Subcutaneous preadipocyte (primary cell): ENCODE measurements around the gene SPIN2B. TPM values are rescaled to one million over a fixed set of nuclear protein-coding genes. Genes with fewer than 3 reads are reported as not detected.

Source experiments
- total RNA-seq: library from RNA; depleted of rRNA; stranded (reverse); fragments of >200 nt; gene quantifications from 2 replicates; pipeline ENCODE4 v1.2.3, GENCODE V29; 2012

The SPIN2B gene
- 9.6 and 10.3 TPM in 2 replicates for total RNA-seq

DNA sequence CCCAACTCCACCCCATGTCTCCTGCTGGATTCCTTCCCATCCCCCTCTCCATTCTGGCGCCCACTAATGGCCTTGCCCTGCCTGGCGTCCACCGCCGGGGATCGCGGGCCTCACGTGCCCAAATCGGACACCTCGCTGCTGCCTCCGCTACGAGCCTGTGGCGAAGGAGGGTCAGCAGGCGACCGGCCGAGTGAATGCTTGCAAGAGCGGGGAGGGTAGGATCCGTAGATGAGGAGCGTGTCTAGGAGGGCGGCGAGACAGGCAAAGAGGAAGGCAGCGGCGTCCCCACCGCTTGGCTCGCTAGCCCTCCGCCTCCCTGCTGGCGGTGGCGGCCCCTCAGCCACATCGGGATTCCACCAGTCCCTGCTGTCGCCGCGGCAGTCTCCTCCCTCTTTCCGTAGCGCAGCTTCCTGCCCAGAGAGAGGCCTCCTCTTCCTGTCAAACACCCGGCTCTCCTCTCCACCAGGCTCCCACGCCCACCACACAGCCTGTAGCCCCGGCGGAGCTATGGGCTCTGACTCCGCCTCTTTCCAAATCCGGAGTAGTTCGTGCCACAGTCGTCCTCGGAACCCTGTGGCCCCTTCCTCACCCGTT is at the start of gene SPIN2B:
TSS of gene SPIN2B (minus strand) at position 387 of the 594 bp plus-strand sequence.

DNA sequence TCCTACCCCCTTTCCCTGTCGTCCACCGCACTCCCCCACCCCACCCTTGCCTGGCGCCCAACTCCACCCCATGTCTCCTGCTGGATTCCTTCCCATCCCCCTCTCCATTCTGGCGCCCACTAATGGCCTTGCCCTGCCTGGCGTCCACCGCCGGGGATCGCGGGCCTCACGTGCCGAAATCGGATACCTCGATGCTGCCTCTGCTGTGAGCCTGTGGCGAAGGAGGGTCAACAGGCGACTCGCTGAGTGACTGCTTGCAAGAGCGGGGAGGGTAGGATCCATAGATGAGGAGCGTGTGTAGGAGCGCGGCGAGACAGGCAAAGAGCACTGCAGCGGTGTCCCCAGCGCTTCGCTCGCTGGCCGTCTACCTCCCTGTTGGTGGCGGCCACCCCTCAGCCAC is 15.7 kb upstream of the SPIN2B start, which contains the start of gene SPIN2A:
TSS of gene SPIN2A (minus strand) at position 325 of the 400 bp plus-strand sequence. CDS start 800 bp downstream, outside the sequence.

Other genes starting within 250 kb of the SPIN2B start
- 5.7 and 8.5 TPM in 2 replicates for gene SPIN3, start 126.0 kb downstream of the SPIN2B start, total RNA-seq
- gene SPIN2A, start 15.8 kb upstream of the SPIN2B start, total RNA-seq = 0.59 and 2.2 TPM in 2 replicates
- not detected in 2 replicates for gene FAAH2, start 165.2 kb upstream of the SPIN2B start, total RNA-seq